Endothelial cell of umbilical vein (primary cell): ENCODE measurements around the gene ZCCHC4. TPM values are rescaled to one million over a fixed set of nuclear protein-coding genes. Genes with fewer than 3 reads are reported as not detected.

Experiments
- BruUV-seq: library from RNA; stranded (reverse); fragments of 400-500 nt; replicated peaks from 2 replicates; lab custom pipeline; 2021; lab: Mats Ljungman, UMichigan
- CTCF ChIA-PET: fragments of 300-600, 350-600 bp; sonication (Branson Sonifier 250); formaldehyde crosslinking; loops from one replicate; lab custom pipeline; 2021; ENCODE audit warnings: antibody characterized with exemption, inconsistent platforms; lab: Charles Lee
- POLR2A ChIA-PET: fragments of 300-600, 350-600 bp; sonication (Branson Sonifier 250); formaldehyde crosslinking; loops from one replicate; lab custom pipeline; 2021; ENCODE audit warnings: antibody characterized with exemption, inconsistent platforms; lab: Charles Lee
- DNase-seq: peaks from one replicate; pipeline ENCODE4 v3.0.0-alpha.2; 2011; ENCODE audit warnings: low read depth, low spot score
- FAIRE-seq: peaks from 2 replicates; lab custom pipeline; 2011; peaks lifted over from hg19 to GRCh38; lab: Jason Lieb, UNC
- H2AFZ ChIP-seq: 2 replicates; pipeline ENCODE4 v1.6.0; 2012; ENCODE audit warnings: low read depth, low read length, control low read depth, inconsistent platforms
- H3K27ac ChIP-seq: 2 replicates; pipeline ENCODE4 v1.5.1; 2011; ENCODE audit warnings: low read depth, mild to moderate bottlenecking, control low read depth, low read length, moderate library complexity; ENCODE audit not compliant: insufficient read depth
- H3K27me3 ChIP-seq, 2 experiments: 2 replicates each; pipeline versions ENCODE4 v1.6.0 to v1.6.1; 2011; ENCODE audit warnings: low read length in 2 of 2, mixed read lengths in 1 of 2; ENCODE audit not compliant: control insufficient read depth in 2 of 2, insufficient read depth in 2 of 2
- H3K36me3 ChIP-seq, 2 experiments: 2 replicates in 1 of 2; 3 replicates in 1 of 2; pipeline ENCODE4 v1.5.1; 2011; ENCODE audit warnings: low read length in 2 of 2, mild to moderate bottlenecking in 1 of 2, moderate library complexity in 1 of 2; ENCODE audit not compliant: control insufficient read depth in 2 of 2, insufficient read depth in 2 of 2; ENCODE audit errors: extremely low read depth in 1 of 2
- H3K4me1 ChIP-seq: 3 replicates; pipeline ENCODE4 v1.5.1; 2011; ENCODE audit warnings: mild to moderate bottlenecking, low read length; ENCODE audit not compliant: control insufficient read depth, insufficient read depth; ENCODE audit errors: extremely low read depth
- H3K4me2 ChIP-seq: 2 replicates; pipeline ENCODE4 v1.6.1; 2011; ENCODE audit warnings: low read length, control low read depth, mixed read lengths; ENCODE audit not compliant: insufficient read depth
- H3K4me3 ChIP-seq, 3 experiments: fragments of 200-600 bp in 1 of 3; sonication (generic), shearing (Covaris generic) in 1 of 3; replicated peaks in 1 of 3; 2 replicates each; pipeline ENCODE4 v1.5.1; 2011 to 2016; ENCODE audit warnings: control low read depth in 3 of 3, low read length in 3 of 3, mild to moderate bottlenecking in 2 of 3, inconsistent platforms in 1 of 3, low read depth in 1 of 3, moderate library complexity in 1 of 3; ENCODE audit not compliant: insufficient read depth in 1 of 3
- H3K79me2 ChIP-seq: 2 replicates; pipeline ENCODE4 v1.6.0; 2012; ENCODE audit warnings: low read length, inconsistent platforms; ENCODE audit not compliant: control insufficient read depth, insufficient read depth
- H3K9ac ChIP-seq: replicated peaks from 2 replicates; pipeline ENCODE3; 2011; ENCODE audit warnings: low read length, control low read depth; ENCODE audit not compliant: insufficient read depth; ENCODE audit errors: extremely low read depth
- H3K9me1 ChIP-seq: replicated peaks from 3 replicates; pipeline ENCODE4 v1.6.0; 2011; ENCODE audit warnings: mild to moderate bottlenecking, low read length; ENCODE audit not compliant: control insufficient read depth, insufficient read depth; ENCODE audit errors: extremely low read depth
- H3K9me3 ChIP-seq: replicated peaks from 2 replicates; pipeline ENCODE4 v1.5.1; 2012; ENCODE audit warnings: low read length, inconsistent platforms; ENCODE audit not compliant: control insufficient read depth, insufficient read depth
- H4K20me1 ChIP-seq: replicated peaks from 2 replicates; pipeline ENCODE3; 2011; ENCODE audit warnings: mild to moderate bottlenecking, low read length; ENCODE audit not compliant: control insufficient read depth, insufficient read depth; ENCODE audit errors: extremely low read depth
- CTCF ChIP-seq, 2 donors: IDR thresholded peaks; 1 replicate in 1 of 2; 2 replicates in 1 of 2; pipeline ENCODE4 v1.5.1; 2011; ENCODE audit warnings: low read length in 2 of 2, mild to moderate bottlenecking in 2 of 2, moderate library complexity in 2 of 2, control low read depth in 1 of 2, inconsistent platforms in 1 of 2, low read depth in 1 of 2; ENCODE audit not compliant: insufficient read depth in 1 of 2; ENCODE audit errors: extremely low read depth in 1 of 2
- EZH2 ChIP-seq: IDR thresholded peaks from 2 replicates; pipeline ENCODE4 v1.6.1; 2012; ENCODE audit warnings: borderline replicate concordance, low read depth, mild to moderate bottlenecking, moderate library complexity, low read length, inconsistent platforms; ENCODE audit not compliant: severe bottlenecking
- FOS ChIP-seq: IDR thresholded peaks from 2 replicates; pipeline ENCODE4 v1.6.1; 2011; ENCODE audit warnings: mild to moderate bottlenecking, low read length, moderate library complexity, borderline replicate concordance; ENCODE audit not compliant: insufficient read depth
- GATA2 ChIP-seq: IDR thresholded peaks from 2 replicates; pipeline ENCODE4 v1.7.0; 2011; ENCODE audit warnings: low read depth, mild to moderate bottlenecking, moderate library complexity, mixed read lengths, low read length; ENCODE audit not compliant: insufficient read length, insufficient read depth
- JUN ChIP-seq: IDR thresholded peaks from 2 replicates; pipeline ENCODE4 v1.6.1; 2011; ENCODE audit warnings: borderline replicate concordance, low read depth; ENCODE audit not compliant: insufficient read length, insufficient read depth
- MAX ChIP-seq: IDR thresholded peaks from 2 replicates; pipeline ENCODE4 v1.6.1; 2011; ENCODE audit not compliant: insufficient read depth, insufficient read length
- MYC ChIP-seq: IDR thresholded peaks from one replicate; pipeline ENCODE4 v1.6.1; 2011; ENCODE audit warnings: mild to moderate bottlenecking, low read depth, low read length
- POLR2A ChIP-seq: IDR thresholded peaks from 2 replicates; pipeline ENCODE4 v1.6.1; 2012; ENCODE audit warnings: low read depth, mild to moderate bottlenecking, control low read depth, low read length
- POLR2AphosphoS5 ChIP-seq: IDR thresholded peaks from 2 replicates; pipeline ENCODE4 v1.6.1; 2012; ENCODE audit warnings: low read depth, mild to moderate bottlenecking, control low read depth, low read length, moderate library complexity; ENCODE audit not compliant: insufficient read depth
- dilution Hi-C: fragments of 300-500 bp; cut with MboI; formaldehyde crosslinking; loops from one replicate; pipeline ENCODE4 v1.15.0; 2019; ENCODE audit warnings: low sequenced_read_pairs; ENCODE audit not compliant: extremely low pct_ligation_motif_present
- intact Hi-C: fragments of 100-400 bp; cut with micrococcal nuclease; formaldehyde crosslinking; loops from one replicate; pipeline ENCODE4 v1.10.0; 2022
- polyA plus RNA-seq, 4 experiments: library from polyadenylated mRNA; depleted of rRNA in 3 of 4; stranded (reverse) in 3 of 4; unstranded in 1 of 4; fragments of >200 nt; gene quantifications; 2 replicates each; pipeline versions ENCODE4 v1.2.1 to v1.2.3, GENCODE V29; 2011 to 2012; ENCODE audit warnings: missing spikeins in 1 of 4
- total RNA-seq: library from RNA; stranded (reverse); gene quantifications from 2 replicates; pipeline ENCODE4 v1.2.3, GENCODE V29; 2021

Gene ZCCHC4
- total and polyA plus RNA-seq, 2 donors (not counting 3 experiments of a cell fraction or from before 2014, with no cell fraction given): 6.6 to 10.9 TPM

- BruUV-seq: no TSS peak
Measured at GRCh38 chr4:25283948-25284347, 28.6 kb upstream of the ZCCHC4 start.

More at GRCh38 chr4:25283948-25284347, 28.6 kb upstream of the ZCCHC4 start:
- dilution Hi-C loops (no loop called here), intact Hi-C loops (no loop called here)
- no peak overlapping the region for H3K4me3 ChIP-seq
- H3K27me3 ChIP-seq: no peaks in the 10 kb centered on the region
- H3K79me2 ChIP-seq: no peaks in the 10 kb centered on the region
- no peaks in the 10 kb centered on the region for H3K4me1 ChIP-seq
- no peaks in the 10 kb centered on the region for H4K20me1 ChIP-seq
- no peaks in the 10 kb centered on the region for H3K36me3 ChIP-seq
- FAIRE-seq (no peak), DNase-seq (no peak)
- POLR2A ChIA-PET: no interaction called here
- no peak overlapping the region for H3K4me2 ChIP-seq
- CTCF ChIA-PET: interaction anchor here (0.7 to 1.4 kb wide), 3 partner anchors 9 to 28 kb away, joined by 3 to 6 read pairs (median 5); partner anchors contain the start of gene ZCCHC4
- H3K27ac ChIP-seq: no peak overlapping the region
- no peak overlapping the region for H2AFZ ChIP-seq
- no peak for TF ChIP-seq CTCF (IDR thresholded peaks at IDR 0.05; ENCODE audit: extremely low read depth in 1 of 2, insufficient read depth in 1 of 2, low read depth in 1 of 2, low read length in 2 of 2)
- no peak for TF ChIP-seq JUN
- no peak for TF ChIP-seq MYC
- no peak for TF ChIP-seq MAX
- no peak for TF ChIP-seq FOS
- TF ChIP-seq POLR2AphosphoS5: no peak
- TF ChIP-seq POLR2A: no peak
- no peak for TF ChIP-seq EZH2
- TF ChIP-seq GATA2: no peak
- no peak overlapping the region for H3K9ac ChIP-seq
- H3K9me3 ChIP-seq: no peaks in the 10 kb centered on the region
- H3K9me1 ChIP-seq: no peaks in the 10 kb centered on the region
